Measurements from ENCODE around the gene ARHGAP40.

DNA sequence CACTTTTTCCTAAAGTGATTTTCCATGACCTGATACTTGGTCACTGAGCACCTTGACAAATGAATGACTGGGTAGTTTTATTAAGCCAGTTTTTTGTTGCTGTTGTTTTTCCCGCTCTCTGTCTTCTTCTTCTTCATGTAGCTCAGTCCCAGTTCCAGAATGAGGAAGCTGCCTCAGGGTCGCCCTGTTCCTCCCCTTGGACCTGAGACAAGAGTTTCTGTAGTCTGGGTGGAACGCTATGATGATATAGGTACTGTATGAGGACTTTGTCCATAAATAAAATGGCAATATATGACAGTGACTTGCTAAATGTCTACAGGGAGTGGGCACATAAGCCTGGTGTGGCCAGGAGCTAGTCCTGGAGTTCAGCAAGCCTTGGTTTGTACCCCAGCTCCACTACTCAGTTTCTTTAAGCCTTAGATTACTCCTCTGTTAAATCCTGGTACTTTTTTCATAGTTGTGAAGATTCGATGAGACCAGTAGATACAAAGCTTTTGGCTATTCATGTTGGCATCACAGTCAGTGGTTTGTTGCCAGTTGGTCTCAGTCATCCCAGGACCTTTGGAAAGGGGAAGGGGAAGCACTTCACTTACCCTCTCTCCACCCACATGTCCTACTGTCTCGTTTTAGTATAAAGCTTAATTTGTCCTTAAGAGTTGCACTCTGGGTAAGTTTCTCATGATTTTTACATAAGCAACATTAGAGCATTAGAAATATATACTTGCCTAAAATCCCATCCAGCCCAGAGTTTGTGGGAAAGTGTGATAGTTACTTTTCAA lies 31.7 kb upstream of the ARHGAP40 start:
- TF ChIP-seq, protein P1, sequence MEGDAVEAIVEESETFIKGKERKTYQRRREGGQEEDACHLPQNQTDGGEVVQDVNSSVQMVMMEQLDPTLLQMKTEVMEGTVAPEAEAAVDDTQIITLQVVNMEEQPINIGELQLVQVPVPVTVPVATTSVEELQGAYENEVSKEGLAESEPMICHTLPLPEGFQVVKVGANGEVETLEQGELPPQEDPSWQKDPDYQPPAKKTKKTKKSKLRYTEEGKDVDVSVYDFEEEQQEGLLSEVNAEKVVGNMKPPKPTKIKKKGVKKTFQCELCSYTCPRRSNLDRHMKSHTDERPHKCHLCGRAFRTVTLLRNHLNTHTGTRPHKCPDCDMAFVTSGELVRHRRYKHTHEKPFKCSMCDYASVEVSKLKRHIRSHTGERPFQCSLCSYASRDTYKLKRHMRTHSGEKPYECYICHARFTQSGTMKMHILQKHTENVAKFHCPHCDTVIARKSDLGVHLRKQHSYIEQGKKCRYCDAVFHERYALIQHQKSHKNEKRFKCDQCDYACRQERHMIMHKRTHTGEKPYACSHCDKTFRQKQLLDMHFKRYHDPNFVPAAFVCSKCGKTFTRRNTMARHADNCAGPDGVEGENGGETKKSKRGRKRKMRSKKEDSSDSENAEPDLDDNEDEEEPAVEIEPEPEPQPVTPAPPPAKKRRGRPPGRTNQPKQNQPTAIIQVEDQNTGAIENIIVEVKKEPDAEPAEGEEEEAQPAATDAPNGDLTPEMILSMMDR (IDR thresholded peaks at IDR 0.05 in 2 of 3, conservative IDR thresholded peaks at IDR 0.05 in 1 of 3; ENCODE audit: insufficient read depth in 2 of 3, low read depth in 1 of 3, low read length in 3 of 3): no peak
- no peak for TF ChIP-seq ZFP36 (IDR thresholded peaks at IDR 0.05; ENCODE audit: low read depth, low read length, partially characterized antibody)
- no peak for TF ChIP-seq EP300 (IDR thresholded peaks at IDR 0.05; ENCODE audit: low read length)
- no peak for TF ChIP-seq FOXA1 (IDR thresholded peaks at IDR 0.05; ENCODE audit: borderline replicate concordance)

Measured in K562 (cell line).